GM12878 (cell line): ENCODE results near the gene BET1.

Source experiments
- BHLHE40 ChIP-seq, 2 experiments: fragments of 450-650 bp in 1 of 2; IDR thresholded peaks; 2 replicates each; pipeline ENCODE4 v1.6.1; 2011 to 2017; ENCODE audit warnings: low read depth in 2 of 2, borderline replicate concordance in 1 of 2, improper control_type of control experiment in 1 of 2, low read length in 1 of 2, mild to moderate bottlenecking in 1 of 2
- CEBPB ChIP-seq, 2 experiments: fragments of 150-350 bp in 1 of 2; IDR thresholded peaks; 2 replicates each; pipeline ENCODE4 v1.6.1; 2012 to 2014; ENCODE audit warnings: low read depth in 2 of 2, low read length in 2 of 2, borderline replicate concordance in 1 of 2, inconsistent platforms in 1 of 2
- FOXK2 ChIP-seq: fragments of 450-650 bp; IDR thresholded peaks from 2 replicates; pipeline ENCODE4 v1.6.1; 2017; ENCODE audit warnings: mild to moderate bottlenecking, moderate library complexity
- FOXM1 ChIP-seq: IDR thresholded peaks from 2 replicates; pipeline ENCODE4 v1.6.1; 2012; ENCODE audit warnings: low read depth, mild to moderate bottlenecking, inconsistent platforms, low read length, moderate library complexity
- HDAC6 ChIP-seq: fragments of 200-600 bp; sonication (generic); IDR thresholded peaks from one replicate; pipeline ENCODE4 v1.8.0; 2017; ENCODE audit warnings: antibody characterized with exemption; ENCODE audit not compliant: unreplicated experiment
- KDM1A ChIP-seq: fragments of 200-600 bp; sonication (generic); IDR thresholded peaks from 2 replicates; pipeline ENCODE4 v1.6.1; 2016; ENCODE audit warnings: borderline replicate concordance
- POLR2A ChIP-seq: IDR thresholded peaks from 2 replicates; pipeline ENCODE4 v1.6.1; 2011; ENCODE audit warnings: low read depth, mild to moderate bottlenecking, low read length
- RUNX3 ChIP-seq: IDR thresholded peaks from 2 replicates; pipeline ENCODE4 v1.6.1; 2012; ENCODE audit warnings: low read length, inconsistent platforms
- STAT3 ChIP-seq: IDR thresholded peaks from 2 replicates; pipeline ENCODE4 v1.6.1; 2011; ENCODE audit warnings: low read depth, low read length, improper control_type of control experiment
- YY1 ChIP-seq: IDR thresholded peaks from 2 replicates; pipeline ENCODE4 v1.6.1; 2011; ENCODE audit warnings: low read depth, mild to moderate bottlenecking, low read length
- ZNF274 ChIP-seq: IDR thresholded peaks from one replicate; pipeline ENCODE4 v1.8.0; 2011; ENCODE audit not compliant: insufficient read length, insufficient read depth
- TF ChIP-seq, protein P1 (sequence below), 3 experiments: IDR thresholded peaks in 2 of 3; conservative IDR thresholded peaks in 1 of 3; 2 replicates each; pipeline ENCODE4 v1.5.1; 2011; ENCODE audit warnings: low read depth in 3 of 3, low read length in 3 of 3, mild to moderate bottlenecking in 3 of 3, control low read depth in 2 of 3, moderate library complexity in 2 of 3, inconsistent platforms in 1 of 3, mixed read lengths in 1 of 3; ENCODE audit not compliant: control insufficient read depth in 2 of 3, insufficient read depth in 1 of 3; ENCODE audit errors: extremely low read depth in 1 of 3
- TF ChIP-seq, protein P2 (sequence below): IDR thresholded peaks from 2 replicates; pipeline ENCODE4 v1.6.1; 2012; ENCODE audit warnings: low read length, inconsistent platforms

DNA sequence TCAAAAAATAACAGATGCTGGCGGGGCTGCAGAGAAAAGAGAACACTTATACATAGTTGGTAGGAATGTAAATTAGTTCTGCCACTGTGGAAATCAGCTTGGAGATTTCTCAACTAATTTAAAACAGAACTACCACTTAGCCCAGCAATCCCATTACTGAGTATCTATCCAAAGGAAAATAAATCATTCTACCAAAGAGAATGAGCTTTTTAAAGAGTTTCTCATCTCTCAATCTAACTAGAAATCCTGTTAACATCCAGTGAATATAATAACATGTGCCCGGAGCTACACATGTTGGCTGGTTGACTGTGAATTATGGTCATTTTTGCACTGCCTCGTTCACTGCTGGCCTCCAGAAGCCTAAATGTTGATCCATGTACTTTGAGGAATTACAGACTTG, 39.3 kb downstream of the BET1 start:
- TF ChIP-seq ZNF274 (no peak), YY1 (no peak), POLR2A (no peak), STAT3 (no peak), KDM1A (no peak), RUNX3 (no peak), CEBPB (IDR thresholded peaks at IDR 0.05; ENCODE audit: borderline replicate concordance in 1 of 2, low read depth in 2 of 2, low read length in 2 of 2) (no peak), HDAC6 (no peak), FOXK2 (no peak), BHLHE40 (IDR thresholded peaks at IDR 0.05; ENCODE audit: borderline replicate concordance in 1 of 2, low read depth in 2 of 2, low read length in 1 of 2) (no peak), FOXM1 (no peak)
- TF ChIP-seq, protein P1, sequence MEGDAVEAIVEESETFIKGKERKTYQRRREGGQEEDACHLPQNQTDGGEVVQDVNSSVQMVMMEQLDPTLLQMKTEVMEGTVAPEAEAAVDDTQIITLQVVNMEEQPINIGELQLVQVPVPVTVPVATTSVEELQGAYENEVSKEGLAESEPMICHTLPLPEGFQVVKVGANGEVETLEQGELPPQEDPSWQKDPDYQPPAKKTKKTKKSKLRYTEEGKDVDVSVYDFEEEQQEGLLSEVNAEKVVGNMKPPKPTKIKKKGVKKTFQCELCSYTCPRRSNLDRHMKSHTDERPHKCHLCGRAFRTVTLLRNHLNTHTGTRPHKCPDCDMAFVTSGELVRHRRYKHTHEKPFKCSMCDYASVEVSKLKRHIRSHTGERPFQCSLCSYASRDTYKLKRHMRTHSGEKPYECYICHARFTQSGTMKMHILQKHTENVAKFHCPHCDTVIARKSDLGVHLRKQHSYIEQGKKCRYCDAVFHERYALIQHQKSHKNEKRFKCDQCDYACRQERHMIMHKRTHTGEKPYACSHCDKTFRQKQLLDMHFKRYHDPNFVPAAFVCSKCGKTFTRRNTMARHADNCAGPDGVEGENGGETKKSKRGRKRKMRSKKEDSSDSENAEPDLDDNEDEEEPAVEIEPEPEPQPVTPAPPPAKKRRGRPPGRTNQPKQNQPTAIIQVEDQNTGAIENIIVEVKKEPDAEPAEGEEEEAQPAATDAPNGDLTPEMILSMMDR (IDR thresholded peaks at IDR 0.05 in 2 of 3, conservative IDR thresholded peaks at IDR 0.05 in 1 of 3; ENCODE audit: control insufficient read depth in 2 of 3, extremely low read depth in 1 of 3, insufficient read depth in 1 of 3, low read depth in 3 of 3, low read length in 3 of 3): no peak
- TF ChIP-seq, protein P2, sequence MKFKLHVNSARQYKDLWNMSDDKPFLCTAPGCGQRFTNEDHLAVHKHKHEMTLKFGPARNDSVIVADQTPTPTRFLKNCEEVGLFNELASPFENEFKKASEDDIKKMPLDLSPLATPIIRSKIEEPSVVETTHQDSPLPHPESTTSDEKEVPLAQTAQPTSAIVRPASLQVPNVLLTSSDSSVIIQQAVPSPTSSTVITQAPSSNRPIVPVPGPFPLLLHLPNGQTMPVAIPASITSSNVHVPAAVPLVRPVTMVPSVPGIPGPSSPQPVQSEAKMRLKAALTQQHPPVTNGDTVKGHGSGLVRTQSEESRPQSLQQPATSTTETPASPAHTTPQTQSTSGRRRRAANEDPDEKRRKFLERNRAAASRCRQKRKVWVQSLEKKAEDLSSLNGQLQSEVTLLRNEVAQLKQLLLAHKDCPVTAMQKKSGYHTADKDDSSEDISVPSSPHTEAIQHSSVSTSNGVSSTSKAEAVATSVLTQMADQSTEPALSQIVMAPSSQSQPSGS: no peak
